Central memory CD8-positive, alpha-beta T cell (primary cell): ENCODE data around the gene CAMSAP1.

Experiments
- ATAC-seq: fragments of 150-1000 bp; cut with Tn5 transposase; replicated peaks from 2 replicates; pipeline ENCODE4 v1.10.0; 2022; ENCODE audit warnings: mild to moderate bottlenecking, moderate FRiP score, moderate number of reproducible peaks; ENCODE audit not compliant: poor library complexity, severe bottlenecking; ENCODE audit errors: extremely low read depth
- DNase-seq, 2 donors: peaks; one replicate each; pipeline ENCODE4 v3.0.0; 2021; ENCODE audit warnings: low spot score in 2 of 2
- H3K27ac Mint-ChIP-seq: one replicate; pipeline ENCODE4 v1.8.0; 2022; ENCODE audit warnings: low read depth, mild to moderate bottlenecking, moderate library complexity, mixed read lengths
- H3K27me3 Mint-ChIP-seq: one replicate; pipeline ENCODE4 v1.8.0; 2022; ENCODE audit warnings: mixed read lengths
- H3K36me3 Mint-ChIP-seq: one replicate; pipeline ENCODE4 v1.8.0; 2022; ENCODE audit warnings: mild to moderate bottlenecking, moderate library complexity, mixed read lengths; ENCODE audit not compliant: insufficient read depth
- H3K4me1 Mint-ChIP-seq: one replicate; pipeline ENCODE4 v1.8.0; 2022; ENCODE audit warnings: mixed read lengths
- H3K4me3 Mint-ChIP-seq: one replicate; pipeline ENCODE4 v1.8.0; 2022; ENCODE audit warnings: mild to moderate bottlenecking, moderate library complexity, mixed read lengths
- H3K9me3 Mint-ChIP-seq: one replicate; pipeline ENCODE4 v1.8.0; 2022; ENCODE audit warnings: mixed read lengths

The CAMSAP1 gene

DNA sequence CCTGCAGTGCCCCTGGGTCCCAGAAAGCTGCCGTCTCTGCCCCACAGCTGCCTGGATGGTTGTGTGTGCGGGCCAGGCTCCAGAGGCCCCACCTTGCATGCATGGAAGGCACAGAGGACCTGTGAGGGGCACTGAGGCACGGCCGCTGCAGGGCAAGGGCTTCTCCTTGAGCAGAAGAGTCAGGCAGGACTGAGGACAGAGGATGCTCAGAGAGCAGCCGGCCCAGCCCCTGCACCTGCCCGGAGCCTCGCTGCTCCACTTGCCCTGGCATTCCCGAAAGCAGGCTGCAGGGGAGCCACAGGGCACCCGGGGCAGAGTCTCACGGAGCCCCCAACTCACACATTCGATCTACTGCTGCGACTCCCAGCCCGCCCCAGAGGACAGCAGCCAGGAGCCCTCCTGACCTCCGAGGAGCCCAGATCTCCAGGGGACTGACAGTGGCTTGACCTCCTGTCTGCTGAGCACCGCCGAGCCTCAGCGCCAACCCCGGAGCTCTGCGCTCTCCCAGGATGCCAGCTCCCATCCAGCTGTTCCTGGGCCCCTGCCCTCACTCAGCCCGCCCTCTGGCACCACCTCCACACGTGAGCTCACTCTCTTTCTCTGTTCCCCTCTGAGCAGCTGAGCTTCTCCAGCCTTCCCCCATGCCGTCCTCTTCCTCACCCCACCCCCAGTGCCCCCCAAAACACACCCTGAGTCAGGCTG, 110.4 kb downstream of the CAMSAP1 start:
- H3K36me3 Mint-ChIP-seq, result no peaks in the 10 kb centered on the region
- H3K4me3 Mint-ChIP-seq, result no peak overlapping the region
- peaks cover 6% of the 10 kb centered on the region for H3K4me1 Mint-ChIP-seq

DNA sequence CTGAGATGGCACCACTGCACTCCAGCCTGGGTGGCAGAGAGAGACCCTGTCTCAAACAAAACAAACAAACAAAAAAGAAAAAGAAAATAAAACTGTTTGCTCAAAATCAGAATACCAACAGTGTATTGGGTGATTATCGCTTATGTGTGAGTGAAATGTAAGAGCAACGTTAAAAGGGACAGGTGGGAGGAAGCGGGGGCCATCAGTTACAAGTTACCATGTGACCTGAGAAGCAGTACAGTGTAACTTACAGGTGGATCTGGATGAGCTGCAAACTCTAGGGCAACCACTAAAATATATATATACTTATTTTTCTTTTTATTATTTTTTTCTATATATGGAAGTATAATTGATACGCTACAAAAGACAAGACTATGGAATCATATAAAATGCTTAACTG, 112.0 kb downstream of the CAMSAP1 start:
- ATAC-seq, result no peak
- no peaks in the 10 kb centered on the region for H3K36me3 Mint-ChIP-seq
- peaks cover 6% of the 10 kb centered on the region for H3K4me1 Mint-ChIP-seq
- no peaks in the 10 kb centered on the region for H3K9me3 Mint-ChIP-seq
- no peak for DNase-seq
- no peak overlapping the region for H3K27ac Mint-ChIP-seq
- H3K27me3 Mint-ChIP-seq, result peaks cover 19% of the 10 kb centered on the region
- H3K4me3 Mint-ChIP-seq, result no peak overlapping the region

More for the DNA sequence above, 110.4 kb downstream of the CAMSAP1 start:
- Mint-ChIP-seq H3K9me3 (no peaks in the 10 kb centered on the region), H3K27ac (no peak overlapping the region), H3K27me3 (peaks cover 19% of the 10 kb centered on the region)
- no peak for DNase-seq
- ATAC-seq, result no peak

DNA sequence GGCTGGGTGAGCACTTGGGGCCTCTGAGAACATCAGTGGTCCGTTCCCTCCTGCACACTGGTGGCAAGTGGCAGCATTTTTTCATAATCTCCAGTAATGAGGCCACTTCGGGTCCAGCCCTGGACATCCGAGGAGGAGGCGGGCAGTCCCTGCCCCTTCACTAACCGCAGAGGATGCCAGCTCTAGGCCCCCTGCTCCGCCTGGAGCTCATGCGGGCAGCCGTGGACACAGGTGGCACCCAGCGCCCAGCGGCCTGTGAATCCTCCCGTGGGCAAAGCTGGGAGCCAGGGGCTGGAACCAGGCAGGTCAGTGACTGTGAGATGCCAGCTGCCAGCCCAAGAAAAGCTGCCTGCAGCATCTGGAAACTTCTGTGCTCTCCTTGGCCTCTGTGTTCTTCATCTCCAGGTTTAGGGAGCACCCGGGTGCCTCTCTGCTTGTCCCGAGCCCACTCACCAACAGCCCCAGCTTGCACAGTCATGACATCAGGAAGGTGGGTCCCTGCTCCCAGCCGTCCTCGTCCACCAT, 112.9 kb downstream of the CAMSAP1 start:
- H3K27ac Mint-ChIP-seq, result no peak overlapping the region
- no peak overlapping the region for H3K4me3 Mint-ChIP-seq
- DNase-seq, result no peak
- H3K9me3 Mint-ChIP-seq, result no peaks in the 10 kb centered on the region
- no peaks in the 10 kb centered on the region for H3K36me3 Mint-ChIP-seq
- peaks cover 6% of the 10 kb centered on the region for H3K4me1 Mint-ChIP-seq
- ATAC-seq, result no peak
- peaks cover 19% of the 10 kb centered on the region for H3K27me3 Mint-ChIP-seq

DNA sequence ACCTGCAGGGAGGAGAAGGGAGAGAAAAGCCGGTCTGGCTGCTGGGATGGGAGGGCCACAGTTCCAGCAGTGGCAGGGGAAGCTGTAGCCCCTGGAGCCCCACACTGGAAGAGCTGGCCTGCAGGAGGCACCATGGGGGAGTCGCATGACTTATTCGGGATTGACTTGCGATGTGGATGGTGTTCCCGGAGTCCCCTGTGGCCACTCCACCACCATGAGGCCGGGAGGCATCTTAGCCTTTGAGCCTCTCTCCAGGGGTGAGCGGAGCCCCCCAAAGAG, 113.3 kb downstream of the CAMSAP1 start:
- ATAC-seq (no peak), DNase-seq (no peak)
- Mint-ChIP-seq H3K36me3 (no peaks in the 10 kb centered on the region), H3K9me3 (no peaks in the 10 kb centered on the region), H3K27me3 (peaks cover 19% of the 10 kb centered on the region), H3K4me3 (no peak overlapping the region), H3K27ac (no peak overlapping the region), H3K4me1 (peaks cover 6% of the 10 kb centered on the region)

DNA sequence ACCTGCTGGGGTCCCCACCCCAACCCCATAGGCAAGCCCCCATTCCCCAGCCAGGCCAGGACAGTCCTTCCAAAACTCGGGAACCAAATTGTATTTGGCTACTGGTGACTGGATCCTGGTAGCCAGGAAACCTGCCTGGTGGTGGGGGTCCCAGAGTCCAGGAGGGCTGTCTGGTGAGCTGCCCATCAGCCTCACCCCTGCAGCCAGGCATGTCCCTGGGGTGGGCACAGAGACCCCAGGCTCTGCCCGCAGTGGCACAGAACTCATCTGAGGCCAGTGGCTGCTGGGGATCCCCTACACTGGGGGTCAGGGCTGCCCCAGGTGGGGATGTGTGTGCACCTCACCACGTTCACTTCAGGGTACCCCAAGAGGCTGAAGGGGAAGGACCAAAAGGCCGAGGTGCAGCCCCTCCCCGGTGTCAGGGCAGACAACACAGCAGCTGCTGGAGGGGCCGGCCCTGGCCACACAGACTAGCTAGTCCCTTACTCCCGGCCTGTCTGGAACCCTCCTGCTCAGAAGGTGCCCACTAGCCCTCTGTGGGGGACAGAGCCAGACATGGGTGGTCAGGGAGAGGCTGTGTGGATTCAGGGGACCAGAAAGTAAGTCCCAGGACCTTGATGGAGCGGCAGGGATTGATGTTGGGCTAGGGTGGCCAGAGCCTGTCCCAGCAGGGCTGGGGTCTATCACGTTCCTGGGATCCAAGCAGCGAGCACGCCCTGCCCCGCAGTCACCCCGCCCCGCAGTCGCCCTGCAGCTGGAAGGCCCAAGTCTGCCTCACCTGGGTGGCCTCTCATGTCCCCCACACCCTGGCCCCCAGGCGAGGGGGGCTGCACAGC, 113.9 kb downstream of the CAMSAP1 start:
- H3K4me1 Mint-ChIP-seq, result peaks cover 3% of the 10 kb centered on the region
- no peak overlapping the region for H3K27ac Mint-ChIP-seq
- H3K9me3 Mint-ChIP-seq, result no peaks in the 10 kb centered on the region
- no peaks in the 10 kb centered on the region for H3K36me3 Mint-ChIP-seq
- H3K4me3 Mint-ChIP-seq, result no peak overlapping the region
- no peak for DNase-seq
- peaks cover 13% of the 10 kb centered on the region for H3K27me3 Mint-ChIP-seq
- ATAC-seq, result no peak

DNA sequence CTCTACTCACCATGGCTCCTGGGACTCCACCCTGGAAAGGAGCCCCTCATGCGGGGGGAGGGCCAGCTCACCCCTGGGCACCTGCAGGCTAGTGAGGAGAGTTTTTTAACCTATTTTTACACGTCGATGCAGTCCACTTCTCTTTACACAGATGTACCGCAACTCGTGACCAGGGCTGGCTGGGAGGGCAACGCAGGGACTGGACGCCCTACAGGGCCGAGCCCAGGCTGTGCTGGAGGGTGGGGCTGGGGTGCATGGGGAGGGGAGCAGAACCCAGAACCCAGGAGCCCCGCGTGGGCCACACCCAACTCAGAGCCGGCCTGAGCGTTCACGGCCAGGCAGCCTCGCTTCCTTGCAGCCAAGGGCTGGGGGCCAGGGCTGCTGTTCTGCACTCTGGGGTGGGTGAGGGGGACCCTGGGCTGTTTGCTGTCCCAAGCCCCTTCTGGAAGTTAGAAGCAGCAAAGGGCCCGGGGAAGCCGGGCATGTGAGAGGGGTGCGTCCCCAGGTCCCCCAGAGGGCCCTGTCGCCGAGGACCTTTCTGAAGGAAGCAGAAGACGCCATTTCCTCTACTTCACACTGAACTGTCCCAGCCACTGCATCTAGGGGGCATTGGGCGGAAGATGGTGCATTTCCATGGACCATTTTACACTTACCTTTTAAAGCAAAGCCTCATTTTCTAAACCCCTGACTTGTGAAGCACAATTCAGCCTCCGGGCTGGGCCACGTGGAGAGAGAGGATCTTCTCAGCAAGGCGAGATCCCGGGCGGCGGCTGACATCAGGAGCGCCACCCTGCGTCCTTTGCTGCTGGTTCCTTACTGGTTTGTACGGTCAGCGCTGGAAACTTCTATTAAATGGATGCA, 114.8 kb downstream of the CAMSAP1 start:
- Mint-ChIP-seq H3K27ac (no peak overlapping the region), H3K36me3 (no peaks in the 10 kb centered on the region), H3K27me3 (peaks cover 4% of the 10 kb centered on the region), H3K9me3 (no peaks in the 10 kb centered on the region), H3K4me1 (no peaks in the 10 kb centered on the region), H3K4me3 (no peak overlapping the region)
- no peak for ATAC-seq
- DNase-seq, result no peak

DNA sequence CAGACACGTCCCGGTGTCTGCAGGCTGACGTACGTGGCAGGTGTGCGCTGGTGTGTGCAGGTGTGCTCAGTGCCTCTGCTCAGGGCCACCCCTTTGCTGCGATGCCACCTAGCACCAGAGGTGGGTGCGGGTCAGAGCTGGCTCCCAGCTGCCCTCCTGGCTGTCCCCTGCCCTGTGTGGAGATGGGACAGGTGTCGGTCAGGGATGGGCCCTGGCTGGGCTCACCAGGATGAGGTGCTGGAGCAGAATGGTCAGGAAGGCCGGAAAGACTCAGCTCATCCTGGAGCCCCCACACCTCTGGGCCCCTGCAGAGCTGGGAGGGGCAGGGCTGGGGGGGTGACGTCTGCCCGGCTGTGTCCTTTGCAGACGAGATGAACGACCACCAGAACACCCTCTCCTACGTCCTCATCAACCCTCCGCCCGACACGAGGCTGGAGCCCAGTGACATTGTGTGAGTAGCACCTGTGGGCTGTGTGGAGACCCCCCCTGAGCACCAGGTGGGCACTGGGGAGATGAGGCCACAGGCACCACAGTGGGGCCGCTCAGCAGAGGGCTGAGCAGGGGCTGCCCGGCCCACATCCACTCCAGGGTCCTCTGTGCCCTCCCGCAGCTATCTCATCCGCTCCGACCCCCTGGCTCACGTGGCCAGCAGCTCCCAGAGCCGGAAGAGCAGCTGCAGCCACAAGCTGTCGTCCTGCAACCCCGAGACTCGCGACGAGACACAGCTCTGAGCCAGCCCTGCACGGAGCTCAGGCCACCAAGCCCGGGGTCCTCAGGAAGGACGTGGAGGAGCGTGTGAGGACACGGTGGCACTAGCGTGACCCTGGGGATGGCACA, 115.7 kb downstream of the CAMSAP1 start:
- Mint-ChIP-seq H3K4me1 (no peaks in the 10 kb centered on the region), H3K27ac (no peak overlapping the region), H3K9me3 (no peaks in the 10 kb centered on the region), H3K4me3 (no peak overlapping the region), H3K27me3 (no peaks in the 10 kb centered on the region), H3K36me3 (no peaks in the 10 kb centered on the region)
- no peak for ATAC-seq
- DNase-seq, result no peak

DNA sequence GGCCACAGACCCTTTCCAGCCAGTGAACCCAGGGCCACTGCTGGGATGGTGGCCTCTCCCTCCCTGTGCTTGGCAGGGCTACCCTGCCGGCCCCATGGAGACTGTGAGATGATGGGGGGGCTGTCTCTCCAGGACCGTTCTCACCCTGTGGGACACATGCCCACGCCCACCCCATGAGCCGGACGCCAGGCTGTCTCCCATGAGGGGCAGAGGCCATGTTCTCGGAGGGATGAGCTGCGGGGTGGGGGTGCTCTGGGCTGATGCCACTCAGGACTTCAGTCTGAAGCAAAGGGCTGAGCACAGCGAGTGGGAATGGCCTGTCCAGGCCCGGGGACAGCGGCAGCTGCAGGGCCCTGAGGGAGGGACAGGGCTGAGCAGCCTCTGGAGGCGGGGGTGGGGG, 116.5 kb downstream of the CAMSAP1 start:
- Mint-ChIP-seq H3K27ac (no peak overlapping the region), H3K4me3 (no peak overlapping the region), H3K9me3 (no peaks in the 10 kb centered on the region), H3K4me1 (no peaks in the 10 kb centered on the region), H3K27me3 (no peaks in the 10 kb centered on the region), H3K36me3 (no peaks in the 10 kb centered on the region)
- no peak for DNase-seq
- ATAC-seq, result no peak

DNA sequence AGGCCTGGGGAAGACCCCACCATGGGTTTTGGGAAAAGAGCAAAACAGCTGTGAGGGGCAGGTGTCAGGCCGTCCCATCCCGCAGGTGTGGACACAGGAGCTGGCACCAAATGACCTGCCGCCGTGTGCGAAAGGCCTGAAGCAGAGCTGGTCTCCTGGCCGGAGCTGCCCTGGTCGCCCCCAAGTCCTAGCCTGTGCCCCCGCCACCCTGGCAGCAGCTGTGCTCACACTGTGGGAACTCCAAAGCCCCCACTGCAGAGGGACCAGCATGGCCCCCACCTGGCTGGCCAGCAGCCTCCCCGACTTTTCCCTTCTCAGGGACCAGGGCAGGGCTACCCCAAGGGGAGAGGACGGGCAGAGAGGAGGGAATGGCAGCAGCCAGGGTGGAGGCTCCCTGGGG, 117.0 kb downstream of the CAMSAP1 start:
- Mint-ChIP-seq H3K9me3 (no peaks in the 10 kb centered on the region), H3K4me3 (no peak overlapping the region), H3K27ac (no peak overlapping the region), H3K27me3 (no peaks in the 10 kb centered on the region), H3K36me3 (no peaks in the 10 kb centered on the region), H3K4me1 (no peaks in the 10 kb centered on the region)
- DNase-seq (no peak), ATAC-seq (no peak)

DNA sequence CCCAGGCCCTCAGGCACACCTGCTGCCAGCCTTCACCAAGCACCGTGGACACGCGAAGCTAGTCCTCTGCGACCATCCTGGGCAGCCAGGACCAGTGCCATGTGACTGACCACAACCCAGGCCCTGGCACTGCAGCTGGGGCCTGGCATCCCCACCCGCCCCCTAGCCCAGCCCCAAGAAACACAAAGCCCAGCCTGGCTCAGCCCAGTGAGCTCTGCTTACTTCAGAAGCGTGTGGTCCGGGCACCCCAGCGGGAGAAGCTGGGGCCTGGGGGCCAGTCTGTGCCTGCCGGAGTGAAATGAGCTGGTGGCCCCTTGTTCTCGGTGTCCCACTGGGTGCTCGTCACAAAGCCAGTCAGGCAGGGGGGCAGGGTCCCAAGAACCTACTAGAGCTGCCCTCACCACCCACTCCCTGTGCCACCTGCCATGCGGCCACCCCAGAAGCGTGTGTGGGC, 117.5 kb downstream of the CAMSAP1 start:
- DNase-seq (no peak), ATAC-seq (no peak)
- Mint-ChIP-seq H3K27me3 (no peaks in the 10 kb centered on the region), H3K4me1 (no peaks in the 10 kb centered on the region), H3K27ac (no peak overlapping the region), H3K9me3 (no peaks in the 10 kb centered on the region), H3K4me3 (no peak overlapping the region), H3K36me3 (no peaks in the 10 kb centered on the region)

DNA sequence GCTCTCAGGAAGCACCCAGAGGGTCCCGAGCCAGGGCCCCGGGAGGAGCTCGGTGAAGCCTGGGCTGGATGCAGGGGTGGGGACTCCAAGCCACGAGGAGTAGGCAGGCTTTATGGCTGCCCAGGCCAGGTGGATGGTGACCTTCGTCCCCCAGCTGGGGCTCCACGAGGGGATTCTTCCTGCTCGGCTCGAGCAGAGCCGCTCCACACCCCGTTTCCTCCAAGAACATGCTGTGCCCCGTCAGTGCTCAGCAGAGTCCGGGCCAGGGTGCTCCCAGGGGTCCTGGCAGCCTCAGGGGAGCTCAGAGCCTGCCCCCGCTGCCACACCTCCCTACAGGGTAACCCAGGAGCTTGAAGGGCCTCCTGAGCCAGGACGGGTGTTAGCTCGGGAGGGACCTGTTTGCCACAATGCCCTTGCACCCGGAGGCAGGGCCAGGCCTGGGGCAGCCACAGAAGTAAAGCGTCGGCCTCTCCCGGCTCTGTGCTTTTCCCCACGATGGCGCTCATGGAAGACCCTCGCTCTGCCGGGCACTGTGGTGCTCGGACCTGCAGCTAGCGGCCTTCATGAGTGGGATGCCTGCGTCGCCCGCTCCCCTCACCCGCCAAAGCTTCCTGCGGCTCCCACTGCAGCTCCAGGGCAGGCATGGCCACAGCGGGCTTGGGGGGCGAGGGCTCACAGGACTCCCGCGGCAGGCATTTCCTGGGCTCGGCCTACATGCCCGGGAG, 118.6 kb downstream of the CAMSAP1 start:
- ATAC-seq, result no peak

More for the DNA sequence above, 118.6 kb downstream of the CAMSAP1 start:
- Mint-ChIP-seq H3K27me3 (no peaks in the 10 kb centered on the region), H3K36me3 (no peaks in the 10 kb centered on the region), H3K4me3 (no peak overlapping the region), H3K27ac (no peak overlapping the region), H3K9me3 (no peaks in the 10 kb centered on the region), H3K4me1 (no peaks in the 10 kb centered on the region)
- DNase-seq, result no peak
